ENCODE measurements around the gene NUDC. TPM values are rescaled to one million over a fixed set of nuclear protein-coding genes. Genes with fewer than 3 reads are reported as not detected.

The NUDC gene
- total and polyA plus RNA-seq, 2 of the 13 experiments (the other 11 are each of a cell fraction or from before 2014, with no cell fraction given) = 34.7 to 104 TPM

GRCh38 chr1:26991310-26992116 is 70.0 kb downstream of the NUDC start:
- FAIRE-seq (no peak), ATAC-seq (peak; percentile 67), DNase-seq (ENCODE audit: low spot score) (peak; percentile 93)
- Histone ChIP-seq H3K36me3 (replicated peaks in 1 of 2; ENCODE audit: control insufficient read depth in 1 of 2, insufficient read depth in 2 of 2, low read length in 2 of 2) (0 out of 5 replicates have a peak, but pooled peaks cover 1 to 3% of the 10 kb centered on the region in 2 experiments), H3K4me2 (ENCODE audit: low read depth, low read length) (peak overlapping the region; percentile 100), H4K20me1 (ENCODE audit: insufficient read depth, low read length) (peaks cover 22% of the 10 kb centered on the region), H3K4me1 (ENCODE audit: insufficient read depth, low read length) (peaks cover 64% of the 10 kb centered on the region), H3K4me3 (replicated peaks in 1 of 3; ENCODE audit: insufficient read depth in 1 of 3, low read depth in 2 of 3, low read length in 3 of 3) (peak overlapping the region; percentile 37 to 71 (median 39)), H2AFZ (ENCODE audit: low read length) (no peak overlapping the region), H3K27ac (ENCODE audit: extremely low read length, insufficient read depth, low read length) (peak overlapping the region; percentile 100), H3K9ac (ENCODE audit: insufficient read depth, low read depth, low read length) (peak overlapping the region; percentile 94), H3K27me3 (ENCODE audit: control insufficient read depth in 1 of 2, insufficient read depth in 2 of 2, low read length in 2 of 2) (no peaks in the 10 kb centered on the region; a peak in 1 of 5 replicates), H3K9me3 (ENCODE audit: low read length) (no peaks in the 10 kb centered on the region), H3K79me2 (ENCODE audit: insufficient read depth, low read length) (peaks cover 27% of the 10 kb centered on the region)
- no TSS peak for BruUV-seq (replicated peaks)
- intact Hi-C loops (cut with micrococcal nuclease; ENCODE audit: unreplicated experiment) = no loop called here
- in situ Hi-C loops (cut with HindIII; ENCODE audit: extremely low pct_ligation_motif_present, low pct_unique_long_range_greater_than_20kb) = loop anchor here (5.0 kb wide), 1 partner anchor 79 kb away; the partner anchor contains the start of gene NR0B2
- CTCF ChIA-PET (ENCODE audit: low intra/inter-chr PET ratio, low total read pairs) = no interaction called here
- POLR2A ChIA-PET = interaction anchor here (0.6 to 12.9 kb wide), 20 partner anchors 8 to 1923 kb away, joined by 3 to 253 read pairs (median 6); partner anchors contain the start of genes EPB41, GPATCH3, GPN2 and KDF1
- 0% methylated on average over 9 of the region's 10 CpGs for WGBS (ENCODE audit: low lambda C conversion rate)
- TF ChIP-seq PPARG (CRISPR knock-in tag; conservative IDR thresholded peaks at IDR 0.05) = peak; percentile 88
- peak; percentile 90 for TF ChIP-seq HBP1 (CRISPR knock-in tag; IDR thresholded peaks at IDR 0.05; ENCODE audit: low read depth)
- TF ChIP-seq MED8 (CRISPR knock-in tag; IDR thresholded peaks at IDR 0.05; ENCODE audit: insufficient replicate concordance) = no peak
- TF ChIP-seq, protein P1, sequence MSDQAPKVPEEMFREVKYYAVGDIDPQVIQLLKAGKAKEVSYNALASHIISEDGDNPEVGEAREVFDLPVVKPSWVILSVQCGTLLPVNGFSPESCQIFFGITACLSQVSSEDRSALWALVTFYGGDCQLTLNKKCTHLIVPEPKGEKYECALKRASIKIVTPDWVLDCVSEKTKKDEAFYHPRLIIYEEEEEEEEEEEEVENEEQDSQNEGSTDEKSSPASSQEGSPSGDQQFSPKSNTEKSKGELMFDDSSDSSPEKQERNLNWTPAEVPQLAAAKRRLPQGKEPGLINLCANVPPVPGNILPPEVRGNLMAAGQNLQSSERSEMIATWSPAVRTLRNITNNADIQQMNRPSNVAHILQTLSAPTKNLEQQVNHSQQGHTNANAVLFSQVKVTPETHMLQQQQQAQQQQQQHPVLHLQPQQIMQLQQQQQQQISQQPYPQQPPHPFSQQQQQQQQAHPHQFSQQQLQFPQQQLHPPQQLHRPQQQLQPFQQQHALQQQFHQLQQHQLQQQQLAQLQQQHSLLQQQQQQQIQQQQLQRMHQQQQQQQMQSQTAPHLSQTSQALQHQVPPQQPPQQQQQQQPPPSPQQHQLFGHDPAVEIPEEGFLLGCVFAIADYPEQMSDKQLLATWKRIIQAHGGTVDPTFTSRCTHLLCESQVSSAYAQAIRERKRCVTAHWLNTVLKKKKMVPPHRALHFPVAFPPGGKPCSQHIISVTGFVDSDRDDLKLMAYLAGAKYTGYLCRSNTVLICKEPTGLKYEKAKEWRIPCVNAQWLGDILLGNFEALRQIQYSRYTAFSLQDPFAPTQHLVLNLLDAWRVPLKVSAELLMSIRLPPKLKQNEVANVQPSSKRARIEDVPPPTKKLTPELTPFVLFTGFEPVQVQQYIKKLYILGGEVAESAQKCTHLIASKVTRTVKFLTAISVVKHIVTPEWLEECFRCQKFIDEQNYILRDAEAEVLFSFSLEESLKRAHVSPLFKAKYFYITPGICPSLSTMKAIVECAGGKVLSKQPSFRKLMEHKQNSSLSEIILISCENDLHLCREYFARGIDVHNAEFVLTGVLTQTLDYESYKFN (CRISPR knock-in tag; conservative IDR thresholded peaks at IDR 0.05) = peak; percentile 84
- peak; percentile 12; the same call in 1 of the 2 replicates for TF ChIP-seq ZNF644 (CRISPR knock-in tag; IDR thresholded peaks at IDR 0.05; ENCODE audit: low read depth)
- TF ChIP-seq RBFOX2 (IDR thresholded peaks at IDR 0.05; ENCODE audit: low read depth, low read length) = peak; percentile 25
- TF ChIP-seq ZNF670 (CRISPR knock-in tag; IDR thresholded peaks at IDR 0.05; ENCODE audit: borderline replicate concordance) = 0 out of 2 replicates have a peak, but pooled peaks have one; percentile 43
- peak; percentile 88 for TF ChIP-seq RXRB (CRISPR knock-in tag; IDR thresholded peaks at IDR 0.05; ENCODE audit: borderline replicate concordance)
- TF ChIP-seq ZBTB46 (CRISPR knock-in tag; IDR thresholded peaks at IDR 0.05; ENCODE audit: borderline replicate concordance) = peak; percentile 75; the same call in 1 of the 2 replicates
- TF ChIP-seq ZNF446 (CRISPR knock-in tag; IDR thresholded peaks at IDR 0.05) = no peak
- TF ChIP-seq, protein P2, sequence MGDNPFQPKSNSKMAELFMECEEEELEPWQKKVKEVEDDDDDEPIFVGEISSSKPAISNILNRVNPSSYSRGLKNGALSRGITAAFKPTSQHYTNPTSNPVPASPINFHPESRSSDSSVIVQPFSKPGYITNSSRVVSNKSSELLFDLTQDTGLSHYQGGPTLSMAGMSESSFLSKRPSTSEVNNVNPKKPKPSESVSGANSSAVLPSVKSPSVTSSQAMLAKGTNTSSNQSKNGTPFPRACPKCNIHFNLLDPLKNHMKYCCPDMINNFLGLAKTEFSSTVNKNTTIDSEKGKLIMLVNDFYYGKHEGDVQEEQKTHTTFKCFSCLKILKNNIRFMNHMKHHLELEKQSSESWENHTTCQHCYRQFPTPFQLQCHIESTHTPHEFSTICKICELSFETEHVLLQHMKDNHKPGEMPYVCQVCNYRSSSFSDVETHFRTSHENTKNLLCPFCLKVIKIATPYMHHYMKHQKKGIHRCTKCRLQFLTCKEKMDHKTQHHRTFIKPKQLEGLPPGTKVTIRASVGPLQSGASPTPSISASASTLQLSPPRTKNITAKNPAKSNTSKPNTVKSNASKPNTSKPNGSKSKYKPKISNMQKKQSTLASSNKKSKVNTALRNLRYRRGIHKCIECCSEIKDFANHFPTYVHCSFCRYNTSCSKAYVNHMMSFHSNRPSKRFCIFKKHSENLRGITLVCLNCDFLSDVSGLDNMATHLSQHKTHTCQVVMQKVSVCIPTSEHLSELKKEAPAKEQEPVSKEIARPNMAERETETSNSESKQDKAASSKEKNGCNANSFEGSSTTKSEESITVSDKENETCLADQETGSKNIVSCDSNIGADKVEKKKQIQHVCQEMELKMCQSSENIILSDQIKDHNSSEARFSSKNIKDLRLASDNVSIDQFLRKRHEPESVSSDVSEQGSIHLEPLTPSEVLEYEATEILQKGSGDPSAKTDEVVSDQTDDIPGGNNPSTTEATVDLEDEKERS (CRISPR knock-in tag; IDR thresholded peaks at IDR 0.05) = no peak
- TF ChIP-seq AGO1 (IDR thresholded peaks at IDR 0.05; ENCODE audit: low read depth, low read length, poor library complexity, severe bottlenecking) = no peak

Measured in HepG2 (cell line).